ENCODE measurements around the gene NXPH1.

GRCh38 chr7:8591289-8591688 lies 157.9 kb downstream of the NXPH1 start:
- TF ChIP-seq CTCF (conservative IDR thresholded peaks at IDR 0.05; ENCODE audit: low read depth in 2 of 2) (no peak), POLR2AphosphoS5 (IDR thresholded peaks at IDR 0.05; ENCODE audit: low read depth) (no peak), CREB1 (CRISPR knock-in tag; IDR thresholded peaks at IDR 0.05; ENCODE audit: low read depth) (no peak), ZNF331 (CRISPR knock-in tag; IDR thresholded peaks at IDR 0.05; ENCODE audit: low read depth) (no peak), EZH2 (IDR thresholded peaks at IDR 0.05; ENCODE audit: low read depth, unreplicated experiment) (no peak), ETS1 (IDR thresholded peaks at IDR 0.05) (no peak), EZH2phosphoT487 (IDR thresholded peaks at IDR 0.05; ENCODE audit: unreplicated experiment) (no peak), STAT1 (IDR thresholded peaks at IDR 0.05; ENCODE audit: unreplicated experiment) (no peak), NANOG (IDR thresholded peaks at IDR 0.05; ENCODE audit: borderline replicate concordance) (no peak), JUNB (IDR thresholded peaks at IDR 0.05; ENCODE audit: unreplicated experiment) (no peak)
- TF ChIP-seq, protein P1, sequence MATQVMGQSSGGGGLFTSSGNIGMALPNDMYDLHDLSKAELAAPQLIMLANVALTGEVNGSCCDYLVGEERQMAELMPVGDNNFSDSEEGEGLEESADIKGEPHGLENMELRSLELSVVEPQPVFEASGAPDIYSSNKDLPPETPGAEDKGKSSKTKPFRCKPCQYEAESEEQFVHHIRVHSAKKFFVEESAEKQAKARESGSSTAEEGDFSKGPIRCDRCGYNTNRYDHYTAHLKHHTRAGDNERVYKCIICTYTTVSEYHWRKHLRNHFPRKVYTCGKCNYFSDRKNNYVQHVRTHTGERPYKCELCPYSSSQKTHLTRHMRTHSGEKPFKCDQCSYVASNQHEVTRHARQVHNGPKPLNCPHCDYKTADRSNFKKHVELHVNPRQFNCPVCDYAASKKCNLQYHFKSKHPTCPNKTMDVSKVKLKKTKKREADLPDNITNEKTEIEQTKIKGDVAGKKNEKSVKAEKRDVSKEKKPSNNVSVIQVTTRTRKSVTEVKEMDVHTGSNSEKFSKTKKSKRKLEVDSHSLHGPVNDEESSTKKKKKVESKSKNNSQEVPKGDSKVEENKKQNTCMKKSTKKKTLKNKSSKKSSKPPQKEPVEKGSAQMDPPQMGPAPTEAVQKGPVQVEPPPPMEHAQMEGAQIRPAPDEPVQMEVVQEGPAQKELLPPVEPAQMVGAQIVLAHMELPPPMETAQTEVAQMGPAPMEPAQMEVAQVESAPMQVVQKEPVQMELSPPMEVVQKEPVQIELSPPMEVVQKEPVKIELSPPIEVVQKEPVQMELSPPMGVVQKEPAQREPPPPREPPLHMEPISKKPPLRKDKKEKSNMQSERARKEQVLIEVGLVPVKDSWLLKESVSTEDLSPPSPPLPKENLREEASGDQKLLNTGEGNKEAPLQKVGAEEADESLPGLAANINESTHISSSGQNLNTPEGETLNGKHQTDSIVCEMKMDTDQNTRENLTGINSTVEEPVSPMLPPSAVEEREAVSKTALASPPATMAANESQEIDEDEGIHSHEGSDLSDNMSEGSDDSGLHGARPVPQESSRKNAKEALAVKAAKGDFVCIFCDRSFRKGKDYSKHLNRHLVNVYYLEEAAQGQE (IDR thresholded peaks at IDR 0.05; ENCODE audit: unreplicated experiment): no peak
- TF ChIP-seq, protein P2, sequence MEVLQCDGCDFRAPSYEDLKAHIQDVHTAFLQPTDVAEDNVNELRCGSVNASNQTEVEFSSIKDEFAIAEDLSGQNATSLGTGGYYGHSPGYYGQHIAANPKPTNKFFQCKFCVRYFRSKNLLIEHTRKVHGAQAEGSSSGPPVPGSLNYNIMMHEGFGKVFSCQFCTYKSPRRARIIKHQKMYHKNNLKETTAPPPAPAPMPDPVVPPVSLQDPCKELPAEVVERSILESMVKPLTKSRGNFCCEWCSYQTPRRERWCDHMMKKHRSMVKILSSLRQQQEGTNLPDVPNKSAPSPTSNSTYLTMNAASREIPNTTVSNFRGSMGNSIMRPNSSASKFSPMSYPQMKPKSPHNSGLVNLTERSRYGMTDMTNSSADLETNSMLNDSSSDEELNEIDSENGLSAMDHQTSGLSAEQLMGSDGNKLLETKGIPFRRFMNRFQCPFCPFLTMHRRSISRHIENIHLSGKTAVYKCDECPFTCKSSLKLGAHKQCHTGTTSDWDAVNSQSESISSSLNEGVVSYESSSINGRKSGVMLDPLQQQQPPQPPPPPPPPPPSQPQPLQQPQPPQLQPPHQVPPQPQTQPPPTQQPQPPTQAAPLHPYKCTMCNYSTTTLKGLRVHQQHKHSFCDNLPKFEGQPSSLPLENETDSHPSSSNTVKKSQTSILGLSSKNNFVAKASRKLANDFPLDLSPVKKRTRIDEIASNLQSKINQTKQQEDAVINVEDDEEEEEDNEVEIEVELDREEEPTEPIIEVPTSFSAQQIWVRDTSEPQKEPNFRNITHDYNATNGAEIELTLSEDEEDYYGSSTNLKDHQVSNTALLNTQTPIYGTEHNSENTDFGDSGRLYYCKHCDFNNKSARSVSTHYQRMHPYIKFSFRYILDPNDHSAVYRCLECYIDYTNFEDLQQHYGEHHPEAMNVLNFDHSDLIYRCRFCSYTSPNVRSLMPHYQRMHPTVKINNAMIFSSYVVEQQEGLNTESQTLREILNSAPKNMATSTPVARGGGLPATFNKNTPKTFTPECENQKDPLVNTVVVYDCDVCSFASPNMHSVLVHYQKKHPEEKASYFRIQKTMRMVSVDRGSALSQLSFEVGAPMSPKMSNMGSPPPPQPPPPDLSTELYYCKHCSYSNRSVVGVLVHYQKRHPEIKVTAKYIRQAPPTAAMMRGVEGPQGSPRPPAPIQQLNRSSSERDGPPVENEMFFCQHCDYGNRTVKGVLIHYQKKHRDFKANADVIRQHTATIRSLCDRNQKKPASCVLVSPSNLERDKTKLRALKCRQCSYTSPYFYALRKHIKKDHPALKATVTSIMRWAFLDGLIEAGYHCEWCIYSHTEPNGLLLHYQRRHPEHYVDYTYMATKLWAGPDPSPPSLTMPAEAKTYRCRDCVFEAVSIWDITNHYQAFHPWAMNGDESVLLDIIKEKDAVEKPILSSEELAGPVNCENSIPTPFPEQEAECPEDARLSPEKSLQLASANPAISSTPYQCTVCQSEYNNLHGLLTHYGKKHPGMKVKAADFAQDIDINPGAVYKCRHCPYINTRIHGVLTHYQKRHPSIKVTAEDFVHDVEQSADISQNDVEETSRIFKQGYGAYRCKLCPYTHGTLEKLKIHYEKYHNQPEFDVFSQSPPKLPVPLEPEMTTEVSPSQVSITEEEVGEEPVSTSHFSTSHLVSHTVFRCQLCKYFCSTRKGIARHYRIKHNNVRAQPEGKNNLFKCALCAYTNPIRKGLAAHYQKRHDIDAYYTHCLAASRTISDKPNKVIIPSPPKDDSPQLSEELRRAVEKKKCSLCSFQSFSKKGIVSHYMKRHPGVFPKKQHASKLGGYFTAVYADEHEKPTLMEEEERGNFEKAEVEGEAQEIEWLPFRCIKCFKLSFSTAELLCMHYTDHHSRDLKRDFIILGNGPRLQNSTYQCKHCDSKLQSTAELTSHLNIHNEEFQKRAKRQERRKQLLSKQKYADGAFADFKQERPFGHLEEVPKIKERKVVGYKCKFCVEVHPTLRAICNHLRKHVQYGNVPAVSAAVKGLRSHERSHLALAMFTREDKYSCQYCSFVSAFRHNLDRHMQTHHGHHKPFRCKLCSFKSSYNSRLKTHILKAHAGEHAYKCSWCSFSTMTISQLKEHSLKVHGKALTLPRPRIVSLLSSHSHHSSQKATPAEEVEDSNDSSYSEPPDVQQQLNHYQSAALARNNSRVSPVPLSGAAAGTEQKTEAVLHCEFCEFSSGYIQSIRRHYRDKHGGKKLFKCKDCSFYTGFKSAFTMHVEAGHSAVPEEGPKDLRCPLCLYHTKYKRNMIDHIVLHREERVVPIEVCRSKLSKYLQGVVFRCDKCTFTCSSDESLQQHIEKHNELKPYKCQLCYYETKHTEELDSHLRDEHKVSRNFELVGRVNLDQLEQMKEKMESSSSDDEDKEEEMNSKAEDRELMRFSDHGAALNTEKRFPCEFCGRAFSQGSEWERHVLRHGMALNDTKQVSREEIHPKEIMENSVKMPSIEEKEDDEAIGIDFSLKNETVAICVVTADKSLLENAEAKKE (CRISPR knock-in tag; IDR thresholded peaks at IDR 0.05): no peak
